Measurements from ENCODE around the gene KIF26A.

DNA sequence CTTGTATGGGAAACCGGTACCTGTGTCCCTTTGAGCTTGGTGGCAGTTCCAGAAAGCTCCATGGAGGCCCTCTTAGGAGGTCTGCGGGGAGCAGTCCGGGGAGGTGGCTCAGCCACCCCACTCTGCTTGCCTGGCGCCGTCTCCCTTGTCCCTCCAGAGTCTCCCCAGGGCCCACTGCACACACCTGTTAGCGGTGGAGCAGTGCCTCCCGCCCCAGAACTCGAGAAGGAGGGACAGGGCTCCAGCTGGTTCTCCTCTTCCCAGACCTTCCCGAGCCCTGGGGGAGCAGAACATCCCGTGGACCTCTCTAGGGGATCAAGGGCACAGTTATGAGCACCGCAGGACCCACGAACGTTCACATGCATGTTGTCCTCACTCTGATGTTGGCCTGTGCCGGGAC, 42.1 kb upstream of the KIF26A start:
- TF ChIP-seq POLR2AphosphoS5 (IDR thresholded peaks at IDR 0.05) (no peak), POLR2A (IDR thresholded peaks at IDR 0.05) (no peak)
- TF ChIP-seq, protein P1, sequence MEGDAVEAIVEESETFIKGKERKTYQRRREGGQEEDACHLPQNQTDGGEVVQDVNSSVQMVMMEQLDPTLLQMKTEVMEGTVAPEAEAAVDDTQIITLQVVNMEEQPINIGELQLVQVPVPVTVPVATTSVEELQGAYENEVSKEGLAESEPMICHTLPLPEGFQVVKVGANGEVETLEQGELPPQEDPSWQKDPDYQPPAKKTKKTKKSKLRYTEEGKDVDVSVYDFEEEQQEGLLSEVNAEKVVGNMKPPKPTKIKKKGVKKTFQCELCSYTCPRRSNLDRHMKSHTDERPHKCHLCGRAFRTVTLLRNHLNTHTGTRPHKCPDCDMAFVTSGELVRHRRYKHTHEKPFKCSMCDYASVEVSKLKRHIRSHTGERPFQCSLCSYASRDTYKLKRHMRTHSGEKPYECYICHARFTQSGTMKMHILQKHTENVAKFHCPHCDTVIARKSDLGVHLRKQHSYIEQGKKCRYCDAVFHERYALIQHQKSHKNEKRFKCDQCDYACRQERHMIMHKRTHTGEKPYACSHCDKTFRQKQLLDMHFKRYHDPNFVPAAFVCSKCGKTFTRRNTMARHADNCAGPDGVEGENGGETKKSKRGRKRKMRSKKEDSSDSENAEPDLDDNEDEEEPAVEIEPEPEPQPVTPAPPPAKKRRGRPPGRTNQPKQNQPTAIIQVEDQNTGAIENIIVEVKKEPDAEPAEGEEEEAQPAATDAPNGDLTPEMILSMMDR (IDR thresholded peaks at IDR 0.05) = no peak

All from prostate gland (tissue), 2 donors.